ENCODE data around the gene GSTCD. TPM values are rescaled to one million over a fixed set of nuclear protein-coding genes. Genes with fewer than 3 reads are reported as not detected.

GSTCD gene
- total RNA-seq, 2 donors from 2014 or later, result 3.4 to 4.4 TPM

DNA sequence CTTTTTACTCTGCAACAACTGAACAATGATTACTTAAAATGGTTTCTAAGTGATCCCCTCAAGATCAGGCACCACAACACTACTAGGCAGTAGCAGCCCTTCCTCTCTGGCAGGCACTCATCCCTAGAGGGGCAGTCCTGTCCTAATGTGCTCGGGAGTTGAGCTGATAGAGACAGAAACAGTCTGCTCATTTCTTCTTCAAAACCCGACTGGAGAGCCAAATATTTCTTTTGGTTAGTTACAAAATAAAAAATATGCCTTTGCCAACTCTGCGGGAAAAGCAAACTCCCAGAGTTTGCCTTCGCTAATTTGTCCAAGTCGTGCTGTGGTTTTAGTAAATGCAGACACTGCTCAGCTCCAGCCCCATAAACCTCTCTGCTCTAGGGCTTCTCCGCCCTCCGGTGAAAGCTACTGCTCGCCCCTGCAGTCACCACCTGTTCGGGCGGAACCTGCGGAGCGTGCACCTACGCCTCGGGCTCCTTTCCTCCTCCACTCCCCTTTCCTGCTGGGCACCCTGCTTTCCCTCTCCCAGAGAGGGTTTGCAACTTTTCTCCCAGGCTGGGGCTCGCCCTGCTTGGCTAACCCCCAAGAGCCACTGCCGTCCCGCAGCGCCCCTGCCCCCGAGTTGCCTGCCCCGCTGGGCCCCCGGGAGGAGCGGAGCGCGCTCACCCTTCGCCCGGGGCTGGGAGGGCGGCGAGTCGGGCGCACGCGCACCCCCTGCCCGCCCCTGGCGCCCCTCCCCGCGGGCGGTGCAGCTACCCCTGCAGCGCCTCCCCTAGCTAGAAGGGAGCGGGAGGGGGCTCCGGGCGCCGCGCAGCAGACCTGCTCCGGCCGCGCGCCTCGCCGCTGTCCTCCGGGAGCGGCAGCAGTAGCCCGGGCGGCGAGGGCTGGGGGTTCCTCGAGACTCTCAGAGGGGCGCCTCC lies 186.3 kb downstream of the GSTCD start, which contains the start of gene NPNT:
NPNT (plus strand) TSS at position 812 of the 923 bp plus-strand sequence. CDS start 182 bp downstream, outside the sequence.
- TF ChIP-seq, protein P1, sequence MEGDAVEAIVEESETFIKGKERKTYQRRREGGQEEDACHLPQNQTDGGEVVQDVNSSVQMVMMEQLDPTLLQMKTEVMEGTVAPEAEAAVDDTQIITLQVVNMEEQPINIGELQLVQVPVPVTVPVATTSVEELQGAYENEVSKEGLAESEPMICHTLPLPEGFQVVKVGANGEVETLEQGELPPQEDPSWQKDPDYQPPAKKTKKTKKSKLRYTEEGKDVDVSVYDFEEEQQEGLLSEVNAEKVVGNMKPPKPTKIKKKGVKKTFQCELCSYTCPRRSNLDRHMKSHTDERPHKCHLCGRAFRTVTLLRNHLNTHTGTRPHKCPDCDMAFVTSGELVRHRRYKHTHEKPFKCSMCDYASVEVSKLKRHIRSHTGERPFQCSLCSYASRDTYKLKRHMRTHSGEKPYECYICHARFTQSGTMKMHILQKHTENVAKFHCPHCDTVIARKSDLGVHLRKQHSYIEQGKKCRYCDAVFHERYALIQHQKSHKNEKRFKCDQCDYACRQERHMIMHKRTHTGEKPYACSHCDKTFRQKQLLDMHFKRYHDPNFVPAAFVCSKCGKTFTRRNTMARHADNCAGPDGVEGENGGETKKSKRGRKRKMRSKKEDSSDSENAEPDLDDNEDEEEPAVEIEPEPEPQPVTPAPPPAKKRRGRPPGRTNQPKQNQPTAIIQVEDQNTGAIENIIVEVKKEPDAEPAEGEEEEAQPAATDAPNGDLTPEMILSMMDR (IDR thresholded peaks at IDR 0.05), result no peak
- H3K4me1 ChIP-seq, result peaks cover 0 to 19% of the 10 kb centered on the region in 2 donors
- H3K27me3 ChIP-seq, result peaks cover 0 to 14% of the 10 kb centered on the region in 2 donors
- peak within 1 kb of the TSS; percentile 48 to 56 for H3K4me3 ChIP-seq
- peak within 1 kb of the TSS; percentile 52 for H3K27ac ChIP-seq
- H3K9me3 ChIP-seq, result no peaks in the 10 kb centered on the region
- no peak for DNase-seq (ENCODE audit: low spot score)
- no peaks in the 10 kb centered on the region for H3K36me3 ChIP-seq

DNA sequence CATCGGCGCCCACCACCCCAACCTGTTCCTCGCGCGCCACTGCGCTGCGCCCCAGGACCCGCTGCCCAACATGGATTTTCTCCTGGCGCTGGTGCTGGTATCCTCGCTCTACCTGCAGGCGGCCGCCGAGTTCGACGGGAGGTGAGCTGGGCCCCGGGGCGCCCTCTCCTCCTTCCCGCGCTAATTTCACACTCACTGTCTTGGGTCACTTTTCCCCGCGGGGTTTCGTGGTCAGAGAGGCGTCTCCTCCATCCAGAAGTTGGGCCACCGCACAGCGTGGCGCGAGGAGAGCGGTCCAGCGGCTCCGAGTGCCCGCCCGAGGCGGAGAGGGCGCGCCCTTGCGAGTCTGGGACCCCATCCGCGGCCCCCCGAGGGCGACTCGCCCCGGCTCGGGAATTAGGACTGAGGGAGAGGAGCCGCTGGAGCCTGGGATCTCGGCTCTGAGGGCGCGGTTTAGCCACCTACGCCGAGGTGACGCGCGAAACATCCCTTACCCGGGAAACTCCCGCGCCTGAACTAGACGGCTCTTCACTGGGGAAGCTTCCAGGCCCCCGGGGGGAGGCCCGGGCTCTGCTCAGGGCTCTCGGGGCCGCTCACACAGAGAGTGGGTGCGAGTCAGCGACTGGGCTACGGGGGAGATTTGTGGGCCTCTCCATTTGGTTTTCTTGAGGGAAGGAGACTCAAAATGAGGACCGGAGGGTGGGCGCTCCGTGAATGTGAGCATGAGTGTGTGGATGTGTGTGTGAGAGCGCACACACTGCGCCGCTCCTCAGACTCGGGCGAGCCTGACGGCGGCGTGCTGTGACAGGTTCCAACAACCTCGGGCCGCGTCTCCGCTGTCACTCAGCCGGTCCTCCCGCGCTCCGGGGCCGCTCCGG lies 187.2 kb downstream of the GSTCD start:
- H3K27ac ChIP-seq, result peak overlapping the region; percentile 52
- no peak for DNase-seq (ENCODE audit: low spot score)

DNA sequence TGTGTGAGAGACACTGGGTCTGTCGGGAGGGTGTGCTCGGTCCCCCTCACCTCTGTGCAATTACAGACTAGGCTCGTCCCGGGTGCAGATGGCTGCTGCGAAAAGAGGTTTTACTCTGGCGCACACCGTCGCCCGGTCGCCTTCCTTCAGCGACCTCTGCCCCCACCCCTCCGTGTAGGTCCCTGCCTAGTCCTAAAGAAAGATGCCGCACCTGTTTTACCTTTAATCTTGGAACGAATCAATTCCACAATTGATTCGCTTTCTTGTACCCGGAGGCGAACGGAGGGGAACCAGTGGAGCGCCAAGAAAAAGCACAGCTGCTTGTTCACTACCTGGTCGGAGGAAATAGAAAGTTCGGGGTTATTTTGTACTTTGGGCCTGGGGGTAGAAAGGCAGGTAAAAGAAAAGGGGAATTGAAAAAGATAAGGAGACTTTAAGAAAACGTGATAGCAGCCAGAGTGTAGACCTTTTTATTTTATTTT lies 187.9 kb downstream of the GSTCD start:
- peaks cover 0 to 14% of the 10 kb centered on the region in 2 donors for H3K27me3 ChIP-seq
- H3K9me3 ChIP-seq, result no peaks in the 10 kb centered on the region
- H3K36me3 ChIP-seq, result no peaks in the 10 kb centered on the region
- H3K4me3 ChIP-seq, result peak overlapping the region; percentile 48 to 56
- no peak overlapping the region for H3K27ac ChIP-seq
- TF ChIP-seq, protein P1 (IDR thresholded peaks at IDR 0.05), result no peak
- peaks cover 0 to 19% of the 10 kb centered on the region in 2 donors for H3K4me1 ChIP-seq
- DNase-seq (ENCODE audit: low spot score), result no peak

More for the DNA sequence above, 187.2 kb downstream of the GSTCD start:
- Histone ChIP-seq H3K4me1 (peaks cover 0 to 19% of the 10 kb centered on the region in 2 donors), H3K36me3 (no peaks in the 10 kb centered on the region), H3K9me3 (no peaks in the 10 kb centered on the region), H3K27me3 (peaks cover 0 to 14% of the 10 kb centered on the region in 2 donors), H3K4me3 (peak overlapping the region; percentile 48 to 56)
- TF ChIP-seq, protein P1 (IDR thresholded peaks at IDR 0.05), result no peak

Other genes starting within 250 kb of the GSTCD start
- 100 to 1,000 TPM in 1 of 2 donors, 10 to 100 TPM in 1; 89.5 to 158 TPM for gene PPA2, start 234.7 kb upstream of the GSTCD start, total RNA-seq
- not detected for gene ARHGEF38, start 156.2 kb upstream of the GSTCD start, total RNA-seq
- 10 to 100 TPM; 22.6 to 22.7 TPM for gene INTS12, start 95 bp upstream of the GSTCD start, total RNA-seq
- 10 to 100 TPM in 1 of 2 donors, 1 to 10 TPM in 1; 5.5 to 10.5 TPM for gene NPNT, start 186.7 kb downstream of the GSTCD start, total RNA-seq

Measured in right atrium auricular region (tissue), 2 donors.